Cardiac muscle cell (in vitro differentiated cells and primary cell): Measurements from ENCODE around the gene CAPN9. TPM values are rescaled to one million over a fixed set of nuclear protein-coding genes. Genes with fewer than 3 reads are reported as not detected.
A peak's percentile ranks its signal among the peaks of the same experiment; 100 is the strongest.
"Not testable (repeated sequence)": the region's sequence is repeated elsewhere in the genome, so short reads cannot be mapped to it uniquely, and the experiment has no call there.

Experiments used
- DNase-seq, 2 donors: peaks; one replicate each; pipeline versions ENCODE4 v3.0.0 to v3.0.0-alpha.2; 2010 to 2017; ENCODE audit warnings: low read depth in 1 of 2, low spot score in 1 of 2
- H3K27ac ChIP-seq: fragments of 200-600 bp; sonication (generic); 2 replicates; pipeline ENCODE4 v1.5.1; 2016
- H3K27me3 ChIP-seq: fragments of 200-600 bp; sonication (generic); 2 replicates; pipeline ENCODE4 v1.6.0; 2016; ENCODE audit warnings: control low read depth
- H3K36me3 ChIP-seq: fragments of 200-600 bp; sonication (generic); 2 replicates; pipeline ENCODE4 v1.5.1; 2016; ENCODE audit warnings: control low read depth
- H3K4me1 ChIP-seq: fragments of 200-600 bp; sonication (generic); 2 replicates; pipeline ENCODE4 v1.8.1; 2017; ENCODE audit warnings: low read depth, mild to moderate bottlenecking, mixed run types
- H3K4me3 ChIP-seq: fragments of 200-600 bp; sonication (generic); 2 replicates; pipeline ENCODE4 v1.5.1; 2016; ENCODE audit warnings: mild to moderate bottlenecking
- H3K9me3 ChIP-seq: fragments of 200-600 bp; sonication (generic); 2 replicates; pipeline ENCODE4 v1.5.1; 2017; ENCODE audit warnings: low read depth, mild to moderate bottlenecking, control low read depth
- CTCF ChIP-seq: IDR thresholded peaks from 2 replicates; pipeline ENCODE4 v1.5.1; 2012; ENCODE audit warnings: low read depth, mild to moderate bottlenecking, low read length
- polyA plus RNA-seq: library from polyadenylated mRNA; unstranded; fragments of >200 nt; fragmentation: Nextera tagmentation; extraction: Ambion mirVana; gene quantifications from 2 replicates; pipeline ENCODE4 v1.2.1, GENCODE V29; 2016
- total RNA-seq: library from RNA; depleted of rRNA; stranded (reverse); fragments of >200 nt; gene quantifications from 2 replicates; pipeline ENCODE4 v1.2.3, GENCODE V29; 2016

The CAPN9 gene
- total and polyA plus RNA-seq, 2 experiments from 2014 or later = 0.12 to 0.87 TPM

GRCh38 chr1:230766318-230766717 lies 19.1 kb downstream of the CAPN9 start:
- peaks cover under 1% of the 10 kb centered on the region for H3K4me1 ChIP-seq
- DNase-seq = no peak
- no peak overlapping the region for H3K4me3 ChIP-seq
- no peaks in the 10 kb centered on the region for H3K9me3 ChIP-seq
- no peaks in the 10 kb centered on the region for H3K27me3 ChIP-seq
- no peaks in the 10 kb centered on the region for H3K36me3 ChIP-seq
- H3K27ac ChIP-seq = no peak overlapping the region
- TF ChIP-seq CTCF = no peak

GRCh38 chr1:230767859-230768612 lies 20.8 kb downstream of the CAPN9 start:
- not testable (repeated sequence) for H3K36me3 ChIP-seq, H3K4me1 ChIP-seq, DNase-seq, H3K27ac ChIP-seq, H3K4me3 ChIP-seq, H3K9me3 ChIP-seq, H3K27me3 ChIP-seq

GRCh38 chr1:230768903-230769570 lies 21.8 kb downstream of the CAPN9 start:
- Histone ChIP-seq H3K9me3 (no peaks in the 10 kb centered on the region), H3K4me1 (peaks cover 7% of the 10 kb centered on the region), H3K27me3 (no peaks in the 10 kb centered on the region), H3K4me3 (no peak overlapping the region), H3K27ac (no peak overlapping the region), H3K36me3 (no peaks in the 10 kb centered on the region)
- TF ChIP-seq CTCF = no peak
- DNase-seq = peak in 1 of 2 donors; percentile 71

GRCh38 chr1:230770317-230770716 lies 23.1 kb downstream of the CAPN9 start:
- TF ChIP-seq CTCF = no peak
- H3K9me3 ChIP-seq = no peaks in the 10 kb centered on the region
- no peak for DNase-seq
- H3K4me1 ChIP-seq = peaks cover 7% of the 10 kb centered on the region
- H3K36me3 ChIP-seq = no peaks in the 10 kb centered on the region
- no peak overlapping the region for H3K4me3 ChIP-seq
- no peak overlapping the region for H3K27ac ChIP-seq
- H3K27me3 ChIP-seq = no peaks in the 10 kb centered on the region

GRCh38 chr1:230771773-230772354 lies 24.7 kb downstream of the CAPN9 start:
- TF ChIP-seq CTCF = no peak
- Histone ChIP-seq H3K36me3 (no peaks in the 10 kb centered on the region), H3K4me1 (peaks cover 7% of the 10 kb centered on the region), H3K9me3 (no peaks in the 10 kb centered on the region), H3K27ac (peak overlapping the region; percentile 80), H3K27me3 (no peaks in the 10 kb centered on the region), H3K4me3 (no peak overlapping the region)
- no peak for DNase-seq
